Jurkat, Clone E6-1 (cell line): Measurements from ENCODE around the gene RTP1.
"Not testable (repeated sequence)": the region's sequence is repeated elsewhere in the genome, so short reads cannot be mapped to it uniquely, and the experiment has no call there.

Experiments used
- DNase-seq: peaks from one replicate; pipeline ENCODE4 v3.0.0-alpha.2; 2011; ENCODE audit warnings: low read depth, low spot score
- H3K4me3 ChIP-seq: 2 replicates; pipeline ENCODE4 v1.5.1; 2011; ENCODE audit warnings: mild to moderate bottlenecking, low read length, control low read depth, moderate library complexity

The RTP1 gene

GRCh38 chr3:187230011-187230410, 32.7 kb downstream of the RTP1 start:
- DNase-seq = no peak
- no peak overlapping the region for H3K4me3 ChIP-seq

GRCh38 chr3:187236962-187237361, 39.7 kb downstream of the RTP1 start:
- DNase-seq = no peak
- no peak overlapping the region for H3K4me3 ChIP-seq

DNA sequence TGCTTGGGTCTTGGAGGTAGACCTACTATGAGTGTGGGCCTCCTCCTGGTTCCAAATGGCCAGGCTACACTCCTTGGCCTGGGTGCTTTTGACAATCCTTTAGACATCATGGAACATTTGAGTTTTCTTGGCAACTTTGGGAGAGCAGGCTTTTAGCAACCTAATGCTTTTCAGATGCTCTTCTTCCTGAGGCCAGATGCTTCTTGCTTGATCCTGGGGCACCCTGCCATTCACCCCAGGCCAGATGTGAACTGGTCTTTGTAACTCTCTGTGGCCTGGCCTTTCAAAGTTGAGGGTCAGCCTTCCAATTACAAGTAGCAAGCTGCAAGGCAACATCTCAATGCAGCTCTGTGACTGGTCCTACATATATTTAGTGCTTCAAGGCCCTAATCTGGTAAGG, 40.5 kb downstream of the RTP1 start:
- DNase-seq = no peak
- no peak overlapping the region for H3K4me3 ChIP-seq

DNA sequence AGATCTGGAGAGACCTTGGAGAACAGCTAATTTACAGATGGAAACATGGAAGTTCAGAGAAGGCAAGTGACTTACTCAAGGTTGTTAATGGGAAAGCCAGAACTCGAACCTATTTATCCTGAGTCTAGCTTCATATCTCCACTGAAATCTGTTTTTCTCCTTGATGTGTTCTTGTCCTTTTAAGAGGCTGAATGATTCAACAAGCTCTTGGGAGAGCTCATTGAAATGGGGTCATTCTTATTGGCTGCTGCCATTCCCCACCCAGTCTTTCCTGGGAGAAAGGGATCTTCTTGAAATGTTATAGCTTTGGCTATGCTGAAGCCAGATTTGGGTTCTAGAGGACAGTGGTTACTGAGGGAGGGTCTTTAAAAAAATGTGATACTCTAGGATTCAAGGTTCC, 41.0 kb downstream of the RTP1 start:
- DNase-seq = no peak

DNA sequence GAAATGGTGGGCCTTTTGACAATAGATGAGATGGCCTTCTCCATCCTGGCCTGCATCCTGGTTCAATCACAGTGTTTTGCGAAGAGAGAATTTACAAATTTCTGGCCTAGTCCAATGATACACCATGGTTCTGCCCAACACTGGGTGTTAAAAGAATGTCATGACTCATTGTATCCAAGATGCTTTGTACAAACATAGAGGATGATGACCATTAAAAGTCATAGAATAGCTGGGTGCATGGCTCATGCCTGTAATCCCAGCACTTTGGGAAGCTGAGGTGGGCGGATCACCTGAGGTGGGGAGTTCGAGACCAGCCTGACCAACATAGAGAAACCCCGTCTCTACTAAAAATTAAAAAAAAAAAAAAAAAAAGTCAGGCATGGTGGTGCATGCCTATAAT, 41.5 kb downstream of the RTP1 start:
- H3K4me3 ChIP-seq, DNase-seq: not testable (repeated sequence)

More for the DNA sequence above, 41.0 kb downstream of the RTP1 start:
- no peak overlapping the region for H3K4me3 ChIP-seq

GRCh38 chr3:187242435-187242834, 45.1 kb downstream of the RTP1 start:
- DNase-seq = no peak
- H3K4me3 ChIP-seq = no peak overlapping the region

GRCh38 chr3:187242900-187243299, 45.6 kb downstream of the RTP1 start:
- no peak for DNase-seq
- H3K4me3 ChIP-seq = no peak overlapping the region

DNA sequence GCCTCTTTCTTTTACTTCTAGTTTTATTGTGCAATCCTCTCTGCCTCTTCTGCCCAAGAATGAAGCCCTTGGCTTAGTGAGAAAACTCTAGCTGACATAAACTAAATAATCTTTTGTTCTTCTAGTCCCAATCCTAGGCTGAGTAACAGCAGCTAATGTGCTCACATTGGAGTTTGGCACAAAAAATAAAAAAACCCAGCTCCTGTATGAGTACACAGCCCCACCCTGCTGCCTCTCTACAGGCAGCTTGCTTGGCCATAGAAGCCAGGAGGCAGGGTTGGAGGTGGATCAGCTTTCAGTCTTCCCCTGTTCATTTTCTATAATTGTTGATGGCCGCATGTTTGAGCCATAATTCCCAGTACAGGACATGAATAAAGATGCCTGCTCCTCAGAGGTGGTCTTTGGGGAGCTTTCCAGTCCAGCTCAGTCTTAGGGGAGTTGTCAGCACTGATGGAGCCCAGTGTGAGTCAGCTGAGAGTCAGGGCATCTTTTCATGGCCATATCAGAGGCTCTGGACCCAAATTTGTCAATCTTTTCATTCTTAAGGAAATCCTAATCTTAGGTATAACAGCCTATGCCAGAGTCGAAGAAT, 46.7 kb downstream of the RTP1 start:
- no peak overlapping the region for H3K4me3 ChIP-seq
- no peak for DNase-seq

- peak; percentile 23 for DNase-seq
- no peak overlapping the region for H3K4me3 ChIP-seq
Observed at GRCh38 chr3:187247398-187247797, 50.1 kb downstream of the RTP1 start.
